Measurements from ENCODE around the gene DNAAF9. TPM values are rescaled to one million over a fixed set of nuclear protein-coding genes. Genes with fewer than 3 reads are reported as not detected.

DNAAF9 gene
- total and polyA plus RNA-seq, 2 experiments from 2014 or later: 11.8 to 16.9 TPM

DNA sequence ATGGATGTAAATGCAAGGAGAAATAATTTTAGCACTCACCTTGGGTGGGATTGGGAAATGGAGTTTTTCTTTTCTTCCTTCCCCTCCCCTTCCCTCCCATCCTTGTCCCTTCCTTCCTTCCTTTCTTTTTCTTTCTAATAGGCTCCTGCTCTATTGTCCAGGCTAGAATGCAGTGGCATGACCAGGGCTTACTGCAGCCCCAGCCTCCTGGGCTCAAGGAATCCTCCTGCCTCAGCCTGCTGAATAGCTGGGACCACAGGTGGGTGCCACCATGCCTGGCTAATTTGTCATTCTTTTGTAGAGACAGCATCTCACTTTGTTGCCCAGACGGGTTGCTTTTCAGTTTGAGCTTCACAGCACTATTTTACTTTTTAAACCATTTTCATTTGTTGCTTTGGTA is 41.9 kb upstream of the DNAAF9 start:
- Histone ChIP-seq H3K36me3 (no peaks in the 10 kb centered on the region), H3K27ac (no peak overlapping the region), H3K9me3 (ENCODE audit: low read depth) (no peaks in the 10 kb centered on the region), H3K4me1 (ENCODE audit: low read depth) (no peaks in the 10 kb centered on the region), H3K27me3 (no peaks in the 10 kb centered on the region), H3K4me3 (no peak overlapping the region)
- no peak for DNase-seq (ENCODE audit: low read depth in 1 of 2, low spot score in 1 of 2)
- TF ChIP-seq, protein P1, sequence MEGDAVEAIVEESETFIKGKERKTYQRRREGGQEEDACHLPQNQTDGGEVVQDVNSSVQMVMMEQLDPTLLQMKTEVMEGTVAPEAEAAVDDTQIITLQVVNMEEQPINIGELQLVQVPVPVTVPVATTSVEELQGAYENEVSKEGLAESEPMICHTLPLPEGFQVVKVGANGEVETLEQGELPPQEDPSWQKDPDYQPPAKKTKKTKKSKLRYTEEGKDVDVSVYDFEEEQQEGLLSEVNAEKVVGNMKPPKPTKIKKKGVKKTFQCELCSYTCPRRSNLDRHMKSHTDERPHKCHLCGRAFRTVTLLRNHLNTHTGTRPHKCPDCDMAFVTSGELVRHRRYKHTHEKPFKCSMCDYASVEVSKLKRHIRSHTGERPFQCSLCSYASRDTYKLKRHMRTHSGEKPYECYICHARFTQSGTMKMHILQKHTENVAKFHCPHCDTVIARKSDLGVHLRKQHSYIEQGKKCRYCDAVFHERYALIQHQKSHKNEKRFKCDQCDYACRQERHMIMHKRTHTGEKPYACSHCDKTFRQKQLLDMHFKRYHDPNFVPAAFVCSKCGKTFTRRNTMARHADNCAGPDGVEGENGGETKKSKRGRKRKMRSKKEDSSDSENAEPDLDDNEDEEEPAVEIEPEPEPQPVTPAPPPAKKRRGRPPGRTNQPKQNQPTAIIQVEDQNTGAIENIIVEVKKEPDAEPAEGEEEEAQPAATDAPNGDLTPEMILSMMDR (IDR thresholded peaks at IDR 0.05; ENCODE audit: low read depth, low read length): no peak

DNA sequence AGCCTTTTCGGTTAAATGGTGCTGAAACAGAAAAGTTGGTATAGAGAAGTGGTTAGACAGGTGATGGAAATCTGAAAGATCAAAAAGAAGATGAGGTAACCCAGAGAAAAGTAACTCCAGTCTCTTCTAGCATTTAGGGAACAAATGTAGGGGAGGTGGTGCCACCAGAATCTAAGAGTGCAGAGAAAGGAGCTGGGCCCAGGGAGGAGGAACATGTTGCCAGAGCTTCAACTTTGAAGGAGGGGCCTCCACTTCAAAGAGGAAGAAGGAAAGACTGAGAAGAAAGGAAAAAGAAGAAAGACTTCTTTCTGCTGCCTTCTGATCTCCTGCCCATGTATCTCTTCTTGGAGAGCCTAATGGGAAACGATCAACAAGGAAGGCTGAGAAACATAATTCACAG is 39.9 kb upstream of the DNAAF9 start:
- H3K27me3 ChIP-seq: no peaks in the 10 kb centered on the region
- no peaks in the 10 kb centered on the region for H3K36me3 ChIP-seq
- DNase-seq (ENCODE audit: low read depth in 1 of 2, low spot score in 1 of 2): no peak
- no peak overlapping the region for H3K4me3 ChIP-seq
- no peaks in the 10 kb centered on the region for H3K4me1 ChIP-seq (ENCODE audit: low read depth)
- TF ChIP-seq, protein P1 (IDR thresholded peaks at IDR 0.05; ENCODE audit: low read depth, low read length): no peak
- no peaks in the 10 kb centered on the region for H3K9me3 ChIP-seq (ENCODE audit: low read depth)
- no peak overlapping the region for H3K27ac ChIP-seq

DNA sequence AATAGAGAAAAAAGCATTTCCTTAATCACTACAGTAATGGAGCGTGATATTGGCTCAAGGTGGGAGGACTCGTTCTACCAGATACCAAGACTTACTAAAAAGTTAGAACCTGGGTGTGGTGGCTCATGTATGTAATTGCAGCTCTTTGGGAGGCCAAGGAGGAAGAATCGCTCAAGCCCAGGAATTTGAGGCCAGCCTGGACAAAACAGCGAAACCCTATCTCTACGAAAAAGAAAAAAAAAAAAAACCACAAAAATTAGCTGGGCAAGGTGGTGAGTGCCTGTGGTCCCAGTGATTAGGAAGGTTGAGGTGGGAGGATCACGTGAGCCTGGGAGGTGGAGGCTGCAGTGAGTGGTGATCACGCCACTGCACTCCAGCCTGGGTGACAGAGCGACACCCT is 39.3 kb upstream of the DNAAF9 start:
- H3K36me3 ChIP-seq: no peaks in the 10 kb centered on the region
- no peaks in the 10 kb centered on the region for H3K27me3 ChIP-seq
- H3K4me1 ChIP-seq (ENCODE audit: low read depth): no peaks in the 10 kb centered on the region
- TF ChIP-seq, protein P1 (IDR thresholded peaks at IDR 0.05; ENCODE audit: low read depth, low read length): no peak
- no peaks in the 10 kb centered on the region for H3K9me3 ChIP-seq (ENCODE audit: low read depth)
- no peak overlapping the region for H3K27ac ChIP-seq
- H3K4me3 ChIP-seq: no peak overlapping the region
- no peak for DNase-seq (ENCODE audit: low read depth in 1 of 2, low spot score in 1 of 2)

DNA sequence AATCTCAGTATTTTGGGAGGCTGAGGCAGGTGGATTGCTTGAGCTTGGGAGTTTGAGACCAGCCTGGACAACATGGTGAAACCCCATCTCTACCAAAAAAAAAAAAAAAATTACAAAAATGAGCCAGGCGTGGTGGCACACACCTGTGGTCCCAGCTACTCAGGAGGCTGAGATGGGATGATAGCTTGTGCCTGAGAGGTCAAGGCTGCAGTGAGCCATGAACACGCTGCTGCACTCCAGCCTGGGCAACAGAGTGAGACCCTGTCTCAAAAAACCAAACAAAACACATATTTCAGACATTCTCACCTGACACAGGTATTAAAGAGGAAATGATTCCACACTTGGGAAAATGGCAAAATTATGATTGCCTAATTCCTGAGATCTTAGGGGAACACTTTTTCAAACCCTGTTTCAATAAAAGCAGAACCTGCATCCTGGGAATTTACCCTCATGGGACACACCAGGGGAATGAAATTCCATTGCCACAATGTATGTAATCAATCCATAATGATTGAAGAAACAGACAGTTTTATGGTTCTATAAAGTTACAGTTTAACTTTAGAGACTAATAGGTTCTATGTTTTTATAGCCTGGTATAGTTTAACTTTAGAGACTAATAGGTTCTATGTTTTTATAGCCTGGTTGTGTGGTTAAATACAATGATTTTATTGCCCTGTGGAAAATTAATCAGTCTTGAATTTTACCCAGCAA is 29.6 kb upstream of the DNAAF9 start:
- Histone ChIP-seq H3K36me3 (no peaks in the 10 kb centered on the region), H3K4me1 (ENCODE audit: low read depth) (no peaks in the 10 kb centered on the region), H3K27ac (no peak overlapping the region), H3K4me3 (no peak overlapping the region), H3K27me3 (no peaks in the 10 kb centered on the region), H3K9me3 (ENCODE audit: low read depth) (no peaks in the 10 kb centered on the region)
- TF ChIP-seq, protein P1 (IDR thresholded peaks at IDR 0.05; ENCODE audit: low read depth, low read length): no peak
- DNase-seq (ENCODE audit: low read depth in 1 of 2, low spot score in 1 of 2): no peak

DNA sequence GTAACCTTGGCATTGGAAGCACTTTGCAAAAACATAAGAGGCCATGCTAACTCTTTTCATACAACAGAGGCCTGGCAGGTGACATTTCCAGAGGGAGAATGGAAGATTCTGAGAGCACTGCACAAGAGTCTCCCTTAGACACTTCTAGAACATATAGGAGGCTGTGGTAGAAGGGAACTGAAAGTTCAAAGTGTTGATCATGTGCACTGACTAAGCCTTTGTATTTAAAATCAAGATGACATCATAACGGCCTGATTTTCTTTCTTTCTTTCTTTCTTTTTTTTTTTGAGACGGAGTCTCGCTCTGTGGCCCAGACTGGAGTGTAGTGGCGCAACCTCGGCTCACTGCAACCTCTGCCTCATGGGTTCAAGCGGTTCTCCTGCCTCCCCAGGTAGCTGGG is 26.8 kb upstream of the DNAAF9 start:
- H3K4me3 ChIP-seq: no peak overlapping the region
- H3K36me3 ChIP-seq: no peaks in the 10 kb centered on the region
- DNase-seq (ENCODE audit: low read depth in 1 of 2, low spot score in 1 of 2): no peak

More for the DNA sequence above, 26.8 kb upstream of the DNAAF9 start:
- Histone ChIP-seq H3K9me3 (ENCODE audit: low read depth) (no peaks in the 10 kb centered on the region), H3K4me1 (ENCODE audit: low read depth) (no peaks in the 10 kb centered on the region), H3K27me3 (no peaks in the 10 kb centered on the region), H3K27ac (no peak overlapping the region)
- TF ChIP-seq, protein P1 (IDR thresholded peaks at IDR 0.05; ENCODE audit: low read depth, low read length): no peak

Measured in cardiac muscle cell (in vitro differentiated cells and primary cell).